Measurements from ENCODE around the gene OR4B1.

OR4B1 gene

GRCh38 chr11:48242501-48242900 is 25.9 kb downstream of the OR4B1 start:
- in situ Hi-C loops (cut with MboI; ENCODE audit: low pct_unique_long_range_greater_than_20kb, low sequenced_read_pairs): loop anchor here (25.0 kb wide), 1 partner anchor 105 kb away; no protein-coding TSS in a partner anchor

GRCh38 chr11:48244804-48245203 is 28.2 kb downstream of the OR4B1 start, which contains the start of gene OR4X2:
OR4X2 (plus strand) TSS chr11:48245104; CDS start chr11:48245104, 0 bp downstream.
- no peak for DNase-seq
- in situ Hi-C loops (cut with MboI; ENCODE audit: low pct_unique_long_range_greater_than_20kb, low sequenced_read_pairs): loop anchor here (25.0 kb wide), 1 partner anchor 108 kb away; no protein-coding TSS in a partner anchor

More at GRCh38 chr11:48242501-48242900, 25.9 kb downstream of the OR4B1 start:
- no peak for DNase-seq

- no peak for DNase-seq
- in situ Hi-C loops (cut with MboI; ENCODE audit: low pct_unique_long_range_greater_than_20kb, low sequenced_read_pairs): loop anchor here (25.0 kb wide), 1 partner anchor 112 kb away; no protein-coding TSS in a partner anchor
Observed at GRCh38 chr11:48248902-48249301, 32.3 kb downstream of the OR4B1 start.

- no peak for DNase-seq
- in situ Hi-C loops (cut with MboI; ENCODE audit: low pct_unique_long_range_greater_than_20kb, low sequenced_read_pairs): no loop called here
Observed at GRCh38 chr11:48261600-48261999, 45.0 kb downstream of the OR4B1 start.

GRCh38 chr11:48263423-48263911 is 46.9 kb downstream of the OR4B1 start, which contains the start of gene OR4X1:
OR4X1 (plus strand) TSS chr11:48263861; CDS start chr11:48263861, 0 bp downstream.
- no peak for DNase-seq
- in situ Hi-C loops (cut with MboI; ENCODE audit: low pct_unique_long_range_greater_than_20kb, low sequenced_read_pairs): no loop called here

Data from KBM-7 (cell line).